Measurements from ENCODE around the gene TIMM17A.

GRCh38 chr1:201914456-201915235 lies 40.7 kb upstream of the TIMM17A start:
- TF ChIP-seq, protein P1, sequence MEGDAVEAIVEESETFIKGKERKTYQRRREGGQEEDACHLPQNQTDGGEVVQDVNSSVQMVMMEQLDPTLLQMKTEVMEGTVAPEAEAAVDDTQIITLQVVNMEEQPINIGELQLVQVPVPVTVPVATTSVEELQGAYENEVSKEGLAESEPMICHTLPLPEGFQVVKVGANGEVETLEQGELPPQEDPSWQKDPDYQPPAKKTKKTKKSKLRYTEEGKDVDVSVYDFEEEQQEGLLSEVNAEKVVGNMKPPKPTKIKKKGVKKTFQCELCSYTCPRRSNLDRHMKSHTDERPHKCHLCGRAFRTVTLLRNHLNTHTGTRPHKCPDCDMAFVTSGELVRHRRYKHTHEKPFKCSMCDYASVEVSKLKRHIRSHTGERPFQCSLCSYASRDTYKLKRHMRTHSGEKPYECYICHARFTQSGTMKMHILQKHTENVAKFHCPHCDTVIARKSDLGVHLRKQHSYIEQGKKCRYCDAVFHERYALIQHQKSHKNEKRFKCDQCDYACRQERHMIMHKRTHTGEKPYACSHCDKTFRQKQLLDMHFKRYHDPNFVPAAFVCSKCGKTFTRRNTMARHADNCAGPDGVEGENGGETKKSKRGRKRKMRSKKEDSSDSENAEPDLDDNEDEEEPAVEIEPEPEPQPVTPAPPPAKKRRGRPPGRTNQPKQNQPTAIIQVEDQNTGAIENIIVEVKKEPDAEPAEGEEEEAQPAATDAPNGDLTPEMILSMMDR (IDR thresholded peaks at IDR 0.05), result no peak
- TF ChIP-seq POLR2A (IDR thresholded peaks at IDR 0.05), result no peak
